ENCODE results near the gene ABHD5. TPM values are rescaled to one million over a fixed set of nuclear protein-coding genes. Genes with fewer than 3 reads are reported as not detected.

The ABHD5 gene
- total RNA-seq, 1 donor from 2014 or later, result 41.5 TPM

DNA sequence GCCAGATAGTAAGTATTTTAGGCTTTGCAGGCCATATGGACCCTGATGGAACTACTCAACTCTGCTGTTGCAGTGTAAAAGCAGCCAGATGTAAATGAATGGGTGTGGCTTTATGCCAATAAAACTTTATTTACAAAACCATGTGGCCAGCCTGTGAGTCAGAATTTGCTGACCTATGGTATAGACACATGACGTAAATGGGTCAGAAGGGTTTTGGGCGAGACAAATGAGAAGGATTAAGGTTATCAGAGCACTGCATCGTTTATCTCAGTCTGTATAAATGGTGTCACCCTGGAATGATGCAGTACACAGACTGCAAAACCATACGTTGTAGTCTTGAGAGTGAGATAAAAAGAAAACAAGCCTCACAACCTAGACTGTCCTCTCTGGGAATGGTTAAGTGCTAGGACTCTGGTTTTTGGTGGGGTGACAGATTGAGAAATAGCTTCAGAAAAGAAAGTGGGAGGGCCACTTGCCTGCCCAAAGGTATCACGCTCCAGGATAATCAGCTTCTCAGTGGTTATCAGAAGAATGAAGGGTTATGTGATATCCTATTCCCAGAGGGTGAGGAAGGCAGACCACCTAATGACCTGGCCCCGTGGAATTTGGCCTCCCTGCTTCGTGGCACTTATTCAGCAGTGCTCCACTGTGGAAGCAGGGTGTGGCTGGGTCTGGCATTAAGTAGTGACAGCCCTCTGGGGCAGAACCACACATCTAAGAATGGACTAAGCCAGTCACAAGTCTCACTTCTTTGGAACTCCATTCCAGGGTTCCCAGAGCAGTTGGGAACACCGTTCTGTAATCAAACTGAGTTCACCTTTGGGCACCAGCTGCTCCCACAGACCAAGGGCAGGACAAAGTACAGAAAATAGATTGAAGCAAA is 46.1 kb downstream of the ABHD5 start:
- ATAC-seq (no peak), DNase-seq (no peak)
- Histone ChIP-seq H3K36me3 (no peaks in the 10 kb centered on the region), H3K4me3 (no peak overlapping the region), H3K4me1 (no peaks in the 10 kb centered on the region), H3K27ac (no peak overlapping the region), H3K27me3 (no peaks in the 10 kb centered on the region), H3K9me3 (no peaks in the 10 kb centered on the region)
- TF ChIP-seq CTCF (IDR thresholded peaks at IDR 0.05), result no peak
- intact Hi-C loops (cut with DNase I), result no loop called here

DNA sequence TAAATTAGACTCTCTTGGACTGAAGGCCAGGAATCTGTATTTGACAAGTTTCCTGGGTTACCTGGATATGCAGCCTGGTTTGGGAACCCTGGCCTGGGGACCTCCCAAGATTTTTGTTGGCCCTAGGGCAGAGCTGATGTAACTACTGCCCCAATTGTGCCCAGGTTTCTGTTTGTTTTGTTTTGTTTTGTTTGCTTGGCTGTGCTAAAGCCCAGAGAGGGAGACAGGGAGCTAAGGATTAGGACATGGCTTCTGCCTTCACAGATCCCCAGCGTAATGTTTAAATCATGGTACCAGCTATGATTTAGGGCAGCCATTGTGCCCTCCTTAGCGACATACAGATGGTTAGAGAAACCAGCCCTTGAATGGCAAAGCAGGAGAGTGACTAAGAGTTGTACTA is 47.6 kb downstream of the ABHD5 start:
- Histone ChIP-seq H3K27me3 (no peaks in the 10 kb centered on the region), H3K4me3 (no peak overlapping the region), H3K36me3 (no peaks in the 10 kb centered on the region), H3K27ac (no peak overlapping the region), H3K9me3 (no peaks in the 10 kb centered on the region), H3K4me1 (peaks cover 9% of the 10 kb centered on the region)
- TF ChIP-seq CTCF (IDR thresholded peaks at IDR 0.05), result no peak
- intact Hi-C loops (cut with DNase I), result no loop called here
- no peak for ATAC-seq
- no peak for DNase-seq

DNA sequence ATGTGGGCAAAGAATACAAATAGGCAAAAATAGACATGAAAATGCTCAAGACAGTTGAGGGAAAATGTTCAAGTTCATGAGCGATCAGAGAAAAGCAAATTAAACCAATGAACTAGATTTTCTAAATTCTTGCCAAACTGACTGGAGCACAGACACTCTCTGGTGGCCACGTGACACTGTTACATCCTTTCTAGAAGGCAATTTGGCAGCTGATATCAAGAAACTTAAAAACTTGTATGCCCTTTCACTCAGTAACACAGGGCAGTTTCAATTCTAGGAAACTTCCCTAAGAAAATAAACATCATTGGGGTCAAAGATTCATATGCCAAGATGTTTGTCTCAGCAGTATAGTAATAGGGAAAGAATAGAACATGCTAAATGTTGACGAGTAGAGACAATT is 52.2 kb downstream of the ABHD5 start:
- no peaks in the 10 kb centered on the region for H3K9me3 ChIP-seq
- DNase-seq, result no peak
- no peak overlapping the region for H3K27ac ChIP-seq
- intact Hi-C loops (cut with DNase I), result no loop called here
- no peaks in the 10 kb centered on the region for H3K36me3 ChIP-seq
- ATAC-seq, result peak; percentile 79
- no peaks in the 10 kb centered on the region for H3K27me3 ChIP-seq
- TF ChIP-seq CTCF (IDR thresholded peaks at IDR 0.05), result no peak
- no peak overlapping the region for H3K4me3 ChIP-seq
- H3K4me1 ChIP-seq, result peaks cover 16% of the 10 kb centered on the region

DNA sequence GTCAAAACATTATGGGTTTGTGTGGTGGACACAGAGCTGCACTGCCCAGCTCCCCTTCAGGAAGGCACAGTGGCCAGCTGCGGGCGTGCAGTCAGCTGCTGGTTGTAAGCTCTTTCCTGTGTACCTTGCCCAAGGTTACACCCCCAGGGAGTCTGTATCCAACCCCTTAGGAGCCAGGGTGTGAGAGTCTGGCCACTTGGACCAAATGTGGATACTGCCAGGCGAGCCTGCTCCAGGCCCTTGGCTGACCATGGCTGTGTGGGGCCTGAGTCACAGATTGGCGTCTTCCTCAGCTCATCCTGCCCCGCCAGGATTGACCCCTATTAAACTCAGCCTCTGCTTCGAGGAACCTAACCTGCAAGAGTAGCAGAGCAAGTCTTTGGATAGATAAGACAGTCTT is 56.9 kb downstream of the ABHD5 start:
- Histone ChIP-seq H3K4me1 (peaks cover 18% of the 10 kb centered on the region), H3K36me3 (no peaks in the 10 kb centered on the region), H3K9me3 (no peaks in the 10 kb centered on the region), H3K4me3 (no peak overlapping the region), H3K27ac (peak overlapping the region; percentile 17), H3K27me3 (no peaks in the 10 kb centered on the region)
- ATAC-seq (peak; percentile 32), DNase-seq (no peak)
- intact Hi-C loops (cut with DNase I), result no loop called here
- TF ChIP-seq CTCF (IDR thresholded peaks at IDR 0.05), result no peak

GRCh38 chr3:43748179-43748578 is 57.4 kb downstream of the ABHD5 start:
- Histone ChIP-seq H3K36me3 (no peaks in the 10 kb centered on the region), H3K27ac (peak overlapping the region; percentile 17), H3K27me3 (no peaks in the 10 kb centered on the region), H3K9me3 (no peaks in the 10 kb centered on the region), H3K4me3 (no peak overlapping the region), H3K4me1 (peaks cover 14% of the 10 kb centered on the region)
- intact Hi-C loops (cut with DNase I), result no loop called here
- DNase-seq (no peak), ATAC-seq (peak; percentile 23)
- TF ChIP-seq CTCF (IDR thresholded peaks at IDR 0.05), result no peak

Data from upper lobe of right lung (tissue), 1 donor.